Measurements from ENCODE around the gene IMMT.
A peak's percentile ranks its signal among the peaks of the same experiment; 100 is the strongest.

IMMT gene

GRCh38 chr2:86140969-86141392, 54.3 kb downstream of the IMMT start:
- DNase-seq (ENCODE audit: low read depth), result no peak

- DNase-seq (ENCODE audit: low read depth), result no peak
Observed at GRCh38 chr2:86139981-86140380, 55.3 kb downstream of the IMMT start.

GRCh38 chr2:86138736-86139625, 56.3 kb downstream of the IMMT start:
- no peak for DNase-seq (ENCODE audit: low read depth)

- no peak for DNase-seq (ENCODE audit: low read depth)
Observed at GRCh38 chr2:86136141-86136540, 59.1 kb downstream of the IMMT start.

GRCh38 chr2:86135653-86136052, 59.6 kb downstream of the IMMT start:
- no peak for DNase-seq (ENCODE audit: low read depth)

- no peak for DNase-seq (ENCODE audit: low read depth)
Observed at GRCh38 chr2:86134709-86135108, 60.6 kb downstream of the IMMT start.

- DNase-seq (ENCODE audit: low read depth), result no peak
Observed at GRCh38 chr2:86124683-86125082, 70.6 kb downstream of the IMMT start.

- DNase-seq (ENCODE audit: low read depth), result no peak
Observed at GRCh38 chr2:86123328-86123925, 71.8 kb downstream of the IMMT start.

- DNase-seq (ENCODE audit: low read depth), result no peak
Observed at GRCh38 chr2:86118130-86118529, 77.1 kb downstream of the IMMT start.

GRCh38 chr2:86107031-86107430, 88.2 kb downstream of the IMMT start:
- no peak for DNase-seq (ENCODE audit: low read depth)

GRCh38 chr2:86105969-86106945, 89.0 kb downstream of the IMMT start, which contains the start of gene PTCD3:
TSS of gene PTCD3 (plus strand) at chr2:86106235. CDS start at chr2:86106248, 13 bp downstream.
- peak; percentile 87 for DNase-seq (ENCODE audit: low read depth)

GRCh38 chr2:86105252-86105968, 89.9 kb downstream of the IMMT start, which contains the start of gene POLR1A:
TSS of gene POLR1A (minus strand) at chr2:86105886. CDS start at chr2:86105776, 110 bp downstream.
- peak; percentile 51 for DNase-seq (ENCODE audit: low read depth)

- no peak for DNase-seq (ENCODE audit: low read depth)
Observed at GRCh38 chr2:86102157-86102556, 93.1 kb downstream of the IMMT start.

- no peak for DNase-seq (ENCODE audit: low read depth)
Observed at GRCh38 chr2:86097913-86098312, 97.3 kb downstream of the IMMT start.

GRCh38 chr2:86097114-86097896, 98.0 kb downstream of the IMMT start:
- no peak for DNase-seq (ENCODE audit: low read depth)

- DNase-seq (ENCODE audit: low read depth), result no peak
Observed at GRCh38 chr2:86094229-86094628, 101.0 kb downstream of the IMMT start.

Measured in stimulated activated CD8-positive, alpha-beta memory T cell treated with anti-CD3 and anti-CD28 coated beads, Interleukin-15, amount 100 ng/mL, for 1 hour (primary cell).